Stimulated activated CD4-positive, alpha-beta T cell treated with anti-CD3 and anti-CD28 coated beads, Interleukin-4, amount 100 ng/mL, for 4 hours (primary cell): ENCODE results near the gene RAPGEF6.
"Not testable (repeated sequence)": the region's sequence is repeated elsewhere in the genome, so short reads cannot be mapped to it uniquely, and the experiment has no call there.

Experiments used
- DNase-seq, 2 experiments: peaks; one replicate each; pipeline ENCODE4 v3.0.0-alpha.2; 2020

Gene RAPGEF6

GRCh38 chr5:131634996-131635683, at the start of gene RAPGEF6:
TSS of gene RAPGEF6 (minus strand) at chr5:131635229. CDS start at chr5:131635030, 199 bp downstream.
- DNase-seq: peak; percentile 90 to 97

- DNase-seq: no peak
Observed at GRCh38 chr5:131684595-131684994, 49.6 kb upstream of the RAPGEF6 start.

GRCh38 chr5:131684051-131684450, 49.0 kb upstream of the RAPGEF6 start:
- DNase-seq: no peak

GRCh38 chr5:131682826-131683225, 47.8 kb upstream of the RAPGEF6 start:
- no peak for DNase-seq

- DNase-seq: no peak
Observed at GRCh38 chr5:131682175-131682574, 47.1 kb upstream of the RAPGEF6 start.

GRCh38 chr5:131679911-131680310, 44.9 kb upstream of the RAPGEF6 start:
- DNase-seq: no peak

GRCh38 chr5:131678273-131678672, 43.2 kb upstream of the RAPGEF6 start:
- not testable (repeated sequence) for DNase-seq

- DNase-seq: no peak
Observed at GRCh38 chr5:131677115-131677514, 42.1 kb upstream of the RAPGEF6 start.

GRCh38 chr5:131672776-131673175, 37.7 kb upstream of the RAPGEF6 start:
- no peak for DNase-seq

GRCh38 chr5:131671994-131672655, 37.1 kb upstream of the RAPGEF6 start:
- no peak for DNase-seq

- no peak for DNase-seq
Observed at GRCh38 chr5:131671409-131671808, 36.4 kb upstream of the RAPGEF6 start.

- no peak for DNase-seq
Observed at GRCh38 chr5:131664929-131665328, 29.9 kb upstream of the RAPGEF6 start.

- DNase-seq: no peak
Observed at GRCh38 chr5:131661933-131662332, 26.9 kb upstream of the RAPGEF6 start.

GRCh38 chr5:131659841-131660240, 24.8 kb upstream of the RAPGEF6 start:
- no peak for DNase-seq

GRCh38 chr5:131659290-131659689, 24.3 kb upstream of the RAPGEF6 start:
- DNase-seq: no peak

- DNase-seq: no peak
Observed at GRCh38 chr5:131654776-131655175, 19.7 kb upstream of the RAPGEF6 start.

GRCh38 chr5:131654309-131654708, 19.3 kb upstream of the RAPGEF6 start:
- DNase-seq: no peak

GRCh38 chr5:131649161-131649560, 14.1 kb upstream of the RAPGEF6 start:
- DNase-seq: no peak

GRCh38 chr5:131647048-131647769, 12.2 kb upstream of the RAPGEF6 start:
- DNase-seq: no peak

GRCh38 chr5:131644822-131645221, 9.8 kb upstream of the RAPGEF6 start:
- no peak for DNase-seq

- DNase-seq: no peak
Observed at GRCh38 chr5:131644370-131644769, 9.3 kb upstream of the RAPGEF6 start.

- DNase-seq: no peak
Observed at GRCh38 chr5:131641494-131641893, 6.5 kb upstream of the RAPGEF6 start.

- peak; percentile 47 to 70 for DNase-seq
Observed at GRCh38 chr5:131640043-131640856, 5.2 kb upstream of the RAPGEF6 start.
